Cardiac muscle cell (in vitro differentiated cells and primary cell): ENCODE results near the gene RBM47. TPM values are rescaled to one million over a fixed set of nuclear protein-coding genes. Genes with fewer than 3 reads are reported as not detected.
"Not testable (repeated sequence)": the region's sequence is repeated elsewhere in the genome, so short reads cannot be mapped to it uniquely, and the experiment has no call there.

Source experiments
- DNase-seq, 2 donors: peaks; one replicate each; pipeline versions ENCODE4 v3.0.0 to v3.0.0-alpha.2; 2010 to 2017; ENCODE audit warnings: low read depth in 1 of 2, low spot score in 1 of 2
- H3K27ac ChIP-seq: fragments of 200-600 bp; sonication (generic); 2 replicates; pipeline ENCODE4 v1.5.1; 2016
- H3K27me3 ChIP-seq: fragments of 200-600 bp; sonication (generic); 2 replicates; pipeline ENCODE4 v1.6.0; 2016; ENCODE audit warnings: control low read depth
- H3K36me3 ChIP-seq: fragments of 200-600 bp; sonication (generic); 2 replicates; pipeline ENCODE4 v1.5.1; 2016; ENCODE audit warnings: control low read depth
- H3K4me1 ChIP-seq: fragments of 200-600 bp; sonication (generic); 2 replicates; pipeline ENCODE4 v1.8.1; 2017; ENCODE audit warnings: low read depth, mild to moderate bottlenecking, mixed run types
- H3K4me3 ChIP-seq: fragments of 200-600 bp; sonication (generic); 2 replicates; pipeline ENCODE4 v1.5.1; 2016; ENCODE audit warnings: mild to moderate bottlenecking
- H3K9me3 ChIP-seq: fragments of 200-600 bp; sonication (generic); 2 replicates; pipeline ENCODE4 v1.5.1; 2017; ENCODE audit warnings: low read depth, mild to moderate bottlenecking, control low read depth
- polyA plus RNA-seq: library from polyadenylated mRNA; unstranded; fragments of >200 nt; fragmentation: Nextera tagmentation; extraction: Ambion mirVana; gene quantifications from 2 replicates; pipeline ENCODE4 v1.2.1, GENCODE V29; 2016
- total RNA-seq: library from RNA; depleted of rRNA; stranded (reverse); fragments of >200 nt; gene quantifications from 2 replicates; pipeline ENCODE4 v1.2.3, GENCODE V29; 2016
- TF ChIP-seq, protein P1 (sequence below): IDR thresholded peaks from 2 replicates; pipeline ENCODE4 v1.5.1; 2012; ENCODE audit warnings: low read depth, mild to moderate bottlenecking, low read length

Gene RBM47
- total and polyA plus RNA-seq, 2 experiments from 2014 or later = 1.1 to 1.4 TPM

GRCh38 chr4:40630335-40631021 lies 814 bp upstream of the RBM47 start:
- H3K4me3 ChIP-seq = peak overlapping the region; percentile 52
- no peaks in the 10 kb centered on the region for H3K9me3 ChIP-seq
- no peaks in the 10 kb centered on the region for H3K36me3 ChIP-seq
- TF ChIP-seq, protein P1, sequence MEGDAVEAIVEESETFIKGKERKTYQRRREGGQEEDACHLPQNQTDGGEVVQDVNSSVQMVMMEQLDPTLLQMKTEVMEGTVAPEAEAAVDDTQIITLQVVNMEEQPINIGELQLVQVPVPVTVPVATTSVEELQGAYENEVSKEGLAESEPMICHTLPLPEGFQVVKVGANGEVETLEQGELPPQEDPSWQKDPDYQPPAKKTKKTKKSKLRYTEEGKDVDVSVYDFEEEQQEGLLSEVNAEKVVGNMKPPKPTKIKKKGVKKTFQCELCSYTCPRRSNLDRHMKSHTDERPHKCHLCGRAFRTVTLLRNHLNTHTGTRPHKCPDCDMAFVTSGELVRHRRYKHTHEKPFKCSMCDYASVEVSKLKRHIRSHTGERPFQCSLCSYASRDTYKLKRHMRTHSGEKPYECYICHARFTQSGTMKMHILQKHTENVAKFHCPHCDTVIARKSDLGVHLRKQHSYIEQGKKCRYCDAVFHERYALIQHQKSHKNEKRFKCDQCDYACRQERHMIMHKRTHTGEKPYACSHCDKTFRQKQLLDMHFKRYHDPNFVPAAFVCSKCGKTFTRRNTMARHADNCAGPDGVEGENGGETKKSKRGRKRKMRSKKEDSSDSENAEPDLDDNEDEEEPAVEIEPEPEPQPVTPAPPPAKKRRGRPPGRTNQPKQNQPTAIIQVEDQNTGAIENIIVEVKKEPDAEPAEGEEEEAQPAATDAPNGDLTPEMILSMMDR = no peak
- DNase-seq = peak in 1 of 2 donors; percentile 45
- H3K27me3 ChIP-seq = peaks cover 8% of the 10 kb centered on the region
- H3K27ac ChIP-seq = no peak overlapping the region
- peaks cover 6% of the 10 kb centered on the region for H3K4me1 ChIP-seq

- Histone ChIP-seq H3K27me3 (peaks cover 8% of the 10 kb centered on the region), H3K4me3 (peak overlapping the region; percentile 52), H3K36me3 (no peaks in the 10 kb centered on the region), H3K9me3 (no peaks in the 10 kb centered on the region), H3K4me1 (peaks cover 6% of the 10 kb centered on the region), H3K27ac (no peak overlapping the region)
- no peak for DNase-seq
- TF ChIP-seq, protein P1 = no peak
Measured at GRCh38 chr4:40628888-40629287, 776 bp downstream of the RBM47 start.

GRCh38 chr4:40628407-40628806 lies 1.3 kb downstream of the RBM47 start:
- H3K9me3 ChIP-seq, H3K4me1 ChIP-seq, H3K27ac ChIP-seq, H3K27me3 ChIP-seq, DNase-seq, H3K4me3 ChIP-seq, H3K36me3 ChIP-seq: not testable (repeated sequence)

- no peak overlapping the region for H3K27ac ChIP-seq
- no peaks in the 10 kb centered on the region for H3K36me3 ChIP-seq
- no peak for DNase-seq
- TF ChIP-seq, protein P1 = no peak
- H3K4me3 ChIP-seq = no peak overlapping the region
- H3K9me3 ChIP-seq = no peaks in the 10 kb centered on the region
- H3K4me1 ChIP-seq = peaks cover 6% of the 10 kb centered on the region
- H3K27me3 ChIP-seq = peaks cover 8% of the 10 kb centered on the region
Measured at GRCh38 chr4:40627540-40627939, 2.1 kb downstream of the RBM47 start.

DNA sequence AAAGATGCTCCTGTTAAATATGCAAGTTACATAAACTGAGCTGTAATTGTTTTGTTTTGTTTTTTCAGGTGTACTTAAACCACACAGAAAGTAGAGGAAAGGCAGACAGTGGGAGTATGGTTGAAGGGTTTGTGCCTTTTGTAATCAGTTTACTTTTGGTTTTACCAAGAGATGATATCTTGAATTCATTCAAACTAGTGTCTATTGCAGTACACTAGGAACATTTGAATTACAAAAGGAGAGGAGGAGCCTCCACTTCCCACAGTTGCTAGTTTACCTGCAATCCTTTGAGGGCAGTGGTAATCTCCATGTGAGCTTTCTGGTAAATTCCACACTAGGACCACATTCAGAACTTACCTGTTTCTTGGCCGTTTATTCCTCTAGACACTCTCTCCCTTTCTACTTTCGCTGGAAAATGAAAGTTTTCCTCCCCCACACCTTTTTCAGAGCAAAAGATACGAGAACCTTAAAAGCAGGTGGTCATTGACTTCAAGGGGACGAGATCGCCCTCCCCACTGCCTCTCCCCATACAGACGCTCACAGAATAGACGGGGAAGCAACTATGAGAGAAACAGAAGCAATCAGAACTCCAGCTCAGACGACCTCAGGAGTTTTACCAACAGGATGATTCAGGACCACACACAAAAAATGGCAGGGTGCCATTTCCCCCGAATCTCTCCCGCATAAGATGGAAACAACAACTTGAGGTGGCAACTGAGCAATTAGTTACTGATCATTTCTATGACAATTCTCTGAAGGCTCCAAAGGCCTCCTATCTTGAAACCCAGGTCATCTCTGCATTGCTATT lies 3.3 kb downstream of the RBM47 start:
- Histone ChIP-seq H3K4me3 (no peak overlapping the region), H3K27me3 (peaks cover 8% of the 10 kb centered on the region), H3K27ac (no peak overlapping the region), H3K4me1 (peaks cover 6% of the 10 kb centered on the region), H3K9me3 (no peaks in the 10 kb centered on the region), H3K36me3 (no peaks in the 10 kb centered on the region)
- peak in 1 of 2 donors; percentile 49 for DNase-seq
- TF ChIP-seq, protein P1 = no peak

GRCh38 chr4:40623707-40624106 lies 6.0 kb downstream of the RBM47 start:
- TF ChIP-seq, protein P1 = no peak
- no peak for DNase-seq
- Histone ChIP-seq H3K9me3 (no peaks in the 10 kb centered on the region), H3K27ac (no peak overlapping the region), H3K27me3 (peaks cover 8% of the 10 kb centered on the region), H3K36me3 (no peaks in the 10 kb centered on the region), H3K4me3 (no peak overlapping the region), H3K4me1 (peaks cover 2% of the 10 kb centered on the region)
